Brain microvascular endothelial cell (primary cell): ENCODE data around the gene ATP9B.

Experiments used
- DNase-seq: peaks from one replicate; pipeline ENCODE4 v3.0.0-alpha.2; 2020
- H3K27ac ChIP-seq: fragments of 250-450 bp; sonication (Bioruptor Pico); 2 replicates; pipeline ENCODE4 v1.5.1; 2020; ENCODE audit warnings: mild to moderate bottlenecking, moderate library complexity
- H3K27me3 ChIP-seq: fragments of 250-450 bp; sonication (Bioruptor Pico); replicated peaks from 2 replicates; pipeline ENCODE4 v1.5.1; 2020; ENCODE audit warnings: mild to moderate bottlenecking
- H3K36me3 ChIP-seq: fragments of 250-450 bp; sonication (Bioruptor Pico); replicated peaks from 2 replicates; pipeline ENCODE4 v1.5.1; 2020; ENCODE audit warnings: mild to moderate bottlenecking
- H3K4me3 ChIP-seq: 2 replicates; pipeline ENCODE4 v1.5.1; 2011; ENCODE audit warnings: low read depth, mild to moderate bottlenecking, control low read depth, low read length, moderate library complexity
- in situ Hi-C: cut with HindIII; loops from 2 replicates; pipeline ENCODE4 v1.10.0; 2017; ENCODE audit warnings: low sequenced_read_pairs, low pct_ligation_motif_present
- TF ChIP-seq, protein P1 (sequence below): IDR thresholded peaks from 2 replicates; pipeline ENCODE4 v1.5.1; 2011; ENCODE audit warnings: low read depth, mild to moderate bottlenecking, moderate library complexity, low read length, control low read depth, inconsistent platforms; ENCODE audit errors: missing control alignments

ATP9B gene

DNA sequence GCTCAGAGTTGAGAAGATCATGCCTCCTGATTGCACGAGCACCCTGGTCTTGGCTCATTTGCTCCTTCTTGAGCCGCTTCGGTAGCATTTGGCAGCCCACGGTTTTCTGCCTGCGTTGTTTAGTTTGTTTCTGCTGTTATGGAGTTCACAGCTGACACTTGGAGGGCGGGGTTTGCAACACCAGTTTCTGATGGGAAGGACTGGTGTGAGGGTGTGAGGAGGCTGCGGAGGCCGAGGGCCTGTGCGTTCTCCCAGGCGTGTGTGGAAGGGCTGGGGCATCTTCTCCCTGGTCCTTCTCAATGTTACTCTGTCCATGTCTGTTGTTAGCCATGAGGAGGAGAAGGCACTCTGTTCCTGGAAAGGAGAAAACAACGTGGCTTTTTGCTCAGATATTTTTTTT, 349.4 kb downstream of the ATP9B start:
- H3K36me3 ChIP-seq: no peaks in the 10 kb centered on the region
- no peaks in the 10 kb centered on the region for H3K27me3 ChIP-seq
- no peak for DNase-seq
- TF ChIP-seq, protein P1, sequence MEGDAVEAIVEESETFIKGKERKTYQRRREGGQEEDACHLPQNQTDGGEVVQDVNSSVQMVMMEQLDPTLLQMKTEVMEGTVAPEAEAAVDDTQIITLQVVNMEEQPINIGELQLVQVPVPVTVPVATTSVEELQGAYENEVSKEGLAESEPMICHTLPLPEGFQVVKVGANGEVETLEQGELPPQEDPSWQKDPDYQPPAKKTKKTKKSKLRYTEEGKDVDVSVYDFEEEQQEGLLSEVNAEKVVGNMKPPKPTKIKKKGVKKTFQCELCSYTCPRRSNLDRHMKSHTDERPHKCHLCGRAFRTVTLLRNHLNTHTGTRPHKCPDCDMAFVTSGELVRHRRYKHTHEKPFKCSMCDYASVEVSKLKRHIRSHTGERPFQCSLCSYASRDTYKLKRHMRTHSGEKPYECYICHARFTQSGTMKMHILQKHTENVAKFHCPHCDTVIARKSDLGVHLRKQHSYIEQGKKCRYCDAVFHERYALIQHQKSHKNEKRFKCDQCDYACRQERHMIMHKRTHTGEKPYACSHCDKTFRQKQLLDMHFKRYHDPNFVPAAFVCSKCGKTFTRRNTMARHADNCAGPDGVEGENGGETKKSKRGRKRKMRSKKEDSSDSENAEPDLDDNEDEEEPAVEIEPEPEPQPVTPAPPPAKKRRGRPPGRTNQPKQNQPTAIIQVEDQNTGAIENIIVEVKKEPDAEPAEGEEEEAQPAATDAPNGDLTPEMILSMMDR: no peak
- H3K27ac ChIP-seq: no peak overlapping the region
- in situ Hi-C loops: no loop called here
- H3K4me3 ChIP-seq: no peak overlapping the region

DNA sequence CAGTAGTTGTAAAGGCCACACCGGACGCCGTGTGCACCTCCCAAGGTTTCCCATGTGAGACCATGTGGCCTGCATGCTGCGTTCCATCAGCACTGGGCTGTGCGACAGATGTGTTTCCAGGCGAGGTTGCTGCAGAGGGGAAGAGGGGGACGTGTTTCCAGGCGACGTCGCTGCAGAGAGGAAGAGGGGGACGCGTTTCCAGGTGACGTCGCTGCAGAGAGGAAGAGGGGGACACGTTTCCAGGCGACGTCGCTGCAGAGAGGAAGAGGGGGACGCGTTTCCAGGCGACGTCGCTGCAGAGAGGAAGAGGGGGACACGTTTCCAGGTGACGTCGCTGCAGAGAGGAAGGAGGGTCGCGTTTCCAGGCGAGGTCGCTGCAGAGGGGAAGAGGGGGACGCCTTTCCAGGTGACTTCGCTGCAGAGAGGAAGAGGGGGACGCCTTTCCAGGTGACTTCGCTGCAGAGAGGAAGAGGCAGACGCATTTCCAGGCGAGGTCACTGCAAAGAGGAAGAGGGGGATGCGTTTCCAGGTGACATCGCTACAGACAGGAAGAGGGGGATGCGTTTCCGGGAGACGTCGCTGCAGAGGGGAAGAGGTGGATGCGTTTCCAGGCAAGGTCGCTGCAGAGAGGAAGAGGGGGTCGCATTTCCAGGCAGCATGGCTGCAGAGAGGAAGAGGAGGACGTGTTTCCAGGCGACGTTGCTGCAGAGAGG, 351.0 kb downstream of the ATP9B start:
- Histone ChIP-seq H3K27me3 (peaks cover 2% of the 10 kb centered on the region), H3K36me3 (no peaks in the 10 kb centered on the region), H3K4me3 (no peak overlapping the region), H3K27ac (no peak overlapping the region)
- in situ Hi-C loops: no loop called here
- DNase-seq: no peak
- TF ChIP-seq, protein P1: no peak

DNA sequence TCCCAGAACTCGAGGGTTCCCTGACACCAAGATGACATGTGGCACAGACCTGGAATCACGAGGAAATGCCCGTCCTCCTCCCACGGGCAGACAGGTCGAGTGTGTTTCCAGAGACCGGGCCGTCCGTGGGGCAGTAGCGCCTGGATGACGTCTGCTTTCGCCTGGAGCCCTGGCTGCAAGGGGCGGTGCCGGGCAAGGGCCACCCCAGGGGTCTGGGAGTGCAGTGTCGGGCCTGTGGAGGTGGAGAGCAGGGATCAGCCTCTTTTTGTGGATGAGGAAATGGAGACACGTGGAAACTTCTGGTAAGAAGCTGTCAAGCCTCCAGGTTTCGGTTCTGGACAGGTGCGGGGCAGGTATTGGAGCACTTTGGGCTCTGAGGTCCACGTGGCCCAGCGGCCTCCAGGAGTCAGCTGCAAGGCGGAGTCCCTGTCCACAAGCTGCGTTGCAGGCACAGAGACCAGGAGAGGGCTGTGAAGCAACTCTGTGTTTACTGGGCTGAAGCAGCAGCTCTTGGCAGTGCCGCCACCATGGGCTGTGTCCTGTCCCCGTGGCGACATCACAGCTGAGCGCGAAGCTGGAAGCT, 352.2 kb downstream of the ATP9B start:
- Histone ChIP-seq H3K27ac (no peak overlapping the region), H3K36me3 (no peaks in the 10 kb centered on the region), H3K4me3 (no peak overlapping the region), H3K27me3 (peaks cover 4% of the 10 kb centered on the region)
- in situ Hi-C loops: no loop called here
- TF ChIP-seq, protein P1: no peak
- no peak for DNase-seq

DNA sequence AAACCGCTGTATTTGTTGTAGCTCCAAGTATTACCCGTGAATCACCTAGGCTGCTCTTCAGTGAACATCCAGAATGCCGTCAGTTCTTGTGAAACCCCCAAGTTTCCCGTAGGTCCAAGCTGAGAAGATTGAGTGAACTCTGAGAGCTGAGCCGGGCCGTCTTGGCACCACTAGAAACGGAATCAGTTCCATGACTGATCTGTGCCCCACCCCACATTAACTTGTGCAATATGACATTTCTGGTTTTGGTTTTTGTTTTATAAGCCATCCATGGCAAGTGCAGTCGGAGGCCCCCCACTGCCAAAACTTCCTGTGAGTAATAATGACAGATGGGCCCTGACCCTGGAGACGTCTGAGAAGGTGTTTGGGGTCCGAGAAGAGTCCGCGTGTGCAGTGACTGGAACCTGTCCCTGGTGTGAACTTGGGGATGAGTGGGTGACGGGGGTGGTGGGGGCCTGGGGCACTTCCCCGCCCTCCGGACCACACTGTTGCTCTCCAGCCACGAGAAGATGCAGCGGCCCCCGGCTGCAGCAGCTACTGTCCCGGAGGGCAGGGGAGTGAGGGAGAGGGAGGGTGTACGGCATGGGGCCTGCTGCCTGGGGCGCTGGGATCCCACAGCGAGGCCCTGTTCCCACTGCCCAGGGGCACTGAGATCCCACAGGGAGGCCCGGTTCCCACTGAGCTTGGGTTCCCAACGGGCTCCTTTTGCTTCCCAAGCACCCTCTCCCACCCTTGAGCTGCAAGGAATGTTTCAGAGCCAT, 353.0 kb downstream of the ATP9B start:
- no peaks in the 10 kb centered on the region for H3K36me3 ChIP-seq
- peaks cover 4% of the 10 kb centered on the region for H3K27me3 ChIP-seq
- DNase-seq: peak; percentile 68
- in situ Hi-C loops: no loop called here
- H3K4me3 ChIP-seq: no peak overlapping the region
- H3K27ac ChIP-seq: no peak overlapping the region
- TF ChIP-seq, protein P1: no peak

DNA sequence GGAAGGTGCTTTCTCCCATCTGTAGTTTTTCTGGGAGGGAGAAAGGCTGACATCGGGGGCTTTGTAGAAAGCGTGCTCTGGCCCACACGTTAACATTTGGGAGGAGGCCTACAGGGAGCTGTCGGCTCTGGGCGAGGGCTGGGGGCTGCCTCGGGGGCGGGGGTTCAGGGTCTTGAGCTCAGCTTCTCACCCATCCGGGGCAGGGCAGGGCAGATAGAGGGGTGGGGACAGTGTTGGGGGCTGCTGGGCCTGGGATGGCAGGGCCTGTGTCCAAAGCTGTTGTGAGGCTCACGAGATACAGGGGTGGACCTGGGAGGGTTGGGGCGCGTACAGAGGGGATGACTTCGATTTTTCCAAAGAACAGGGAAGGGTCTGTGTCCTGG, 353.6 kb downstream of the ATP9B start:
- in situ Hi-C loops: no loop called here
- TF ChIP-seq, protein P1: no peak
- Histone ChIP-seq H3K4me3 (no peak overlapping the region), H3K27me3 (peaks cover 4% of the 10 kb centered on the region), H3K36me3 (no peaks in the 10 kb centered on the region), H3K27ac (no peak overlapping the region)
- no peak for DNase-seq
